IPS-11a (cell line): ENCODE data around the gene ROBO1.

ENCODE experiments used
- H3K4me3 ChIP-seq: one replicate; pipeline ENCODE4 v1.5.1; 2013; ENCODE audit warnings: low read depth, low read length, control low read depth

Gene ROBO1

DNA sequence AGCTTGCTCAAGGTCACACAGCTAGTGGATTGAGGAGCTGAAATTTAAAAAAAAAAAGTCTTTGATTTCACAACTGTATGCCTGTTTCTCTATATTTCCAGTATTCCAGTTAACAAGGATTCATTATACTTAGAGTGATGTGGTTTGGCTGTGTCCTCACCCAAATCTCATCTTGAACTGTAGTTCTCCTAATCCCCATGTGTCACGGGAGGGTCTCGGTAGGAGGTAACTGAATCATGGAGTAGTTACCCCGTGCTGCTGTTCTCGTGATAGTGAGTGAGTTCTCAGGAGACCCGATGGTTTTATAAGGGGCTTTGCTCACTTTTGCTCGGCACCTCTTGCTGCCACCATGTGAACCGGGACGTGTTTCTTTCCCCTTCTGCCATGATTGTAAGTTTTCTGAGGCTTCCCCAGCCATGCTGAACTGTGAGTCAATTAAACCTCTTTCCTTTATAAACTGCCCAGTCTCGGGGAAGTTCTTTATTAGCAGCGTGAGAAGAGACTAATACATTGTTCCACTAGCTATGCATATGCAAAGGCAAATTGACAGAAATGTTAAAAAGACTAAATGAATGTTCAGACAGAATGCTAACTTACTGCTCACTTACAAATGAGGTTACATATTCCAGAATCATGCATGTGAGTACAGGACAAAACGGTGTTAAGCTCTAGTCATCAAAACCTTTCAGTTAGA lies 1101.9 kb downstream of the ROBO1 start:
- no peak overlapping the region for H3K4me3 ChIP-seq

DNA sequence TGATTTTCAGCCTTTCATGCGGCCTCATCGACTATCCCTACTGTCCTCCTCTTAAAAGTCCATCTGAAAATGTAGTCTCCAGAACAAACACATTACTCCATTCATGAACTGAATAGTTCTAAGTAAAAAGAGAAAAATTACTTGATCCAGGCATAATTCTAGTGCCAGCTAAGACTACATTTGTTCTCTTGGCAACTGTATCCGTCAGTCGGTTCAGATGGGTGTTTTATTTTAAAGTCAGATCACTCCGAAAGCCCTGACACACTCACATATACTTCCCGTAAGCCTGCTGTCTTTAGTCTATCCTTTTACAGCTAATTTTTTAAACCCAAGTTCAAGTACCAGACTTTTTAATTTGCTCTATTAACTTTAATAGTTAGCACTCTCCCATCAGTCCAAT lies 1102.7 kb downstream of the ROBO1 start:
- no peak overlapping the region for H3K4me3 ChIP-seq

DNA sequence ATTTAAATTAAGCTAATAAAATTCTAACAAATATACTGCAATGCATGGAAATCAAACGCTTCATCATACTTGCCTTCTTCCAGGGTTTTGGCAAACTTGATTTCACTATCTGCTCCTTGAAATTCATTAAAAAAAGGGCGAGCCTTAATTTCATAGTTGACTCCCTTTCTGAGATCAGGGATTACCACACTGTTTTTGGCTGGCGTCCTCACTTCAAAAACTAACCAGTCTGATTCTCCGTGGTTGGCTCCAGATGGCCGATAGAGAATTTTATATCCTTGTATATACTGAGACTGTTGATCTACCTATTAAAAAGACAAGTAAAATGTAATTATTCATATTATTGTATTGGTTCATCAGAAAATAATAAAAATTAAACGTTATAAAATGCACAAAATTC lies 1106.8 kb downstream of the ROBO1 start:
- H3K4me3 ChIP-seq: no peak overlapping the region

DNA sequence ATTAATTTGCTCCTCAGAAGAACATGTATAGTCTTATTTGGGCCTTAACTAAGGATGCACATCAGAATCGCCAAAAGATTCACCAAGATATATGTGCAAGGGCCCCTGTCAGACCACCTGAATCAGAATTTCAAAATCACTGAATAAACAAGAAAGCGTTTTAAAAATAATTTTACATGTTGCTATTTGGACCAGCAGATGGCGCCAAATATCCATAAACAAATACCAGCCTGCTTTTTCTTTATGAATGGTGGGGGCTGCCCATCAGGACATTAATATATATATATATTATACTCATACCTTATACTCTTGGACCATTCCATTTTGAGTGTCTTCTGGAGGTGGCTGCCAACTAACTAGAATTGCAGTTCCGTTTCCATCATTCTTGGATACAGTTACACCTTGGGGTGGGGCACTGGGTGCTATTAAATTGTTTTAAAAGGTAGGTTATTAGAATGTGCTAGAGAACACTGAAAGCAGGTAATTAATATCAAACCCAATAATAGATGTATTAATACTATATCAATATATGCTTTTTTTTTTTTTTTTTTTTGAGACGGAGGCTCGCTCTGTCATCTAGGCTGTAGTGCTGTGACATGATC lies 1108.3 kb downstream of the ROBO1 start:
- H3K4me3 ChIP-seq: no peak overlapping the region

DNA sequence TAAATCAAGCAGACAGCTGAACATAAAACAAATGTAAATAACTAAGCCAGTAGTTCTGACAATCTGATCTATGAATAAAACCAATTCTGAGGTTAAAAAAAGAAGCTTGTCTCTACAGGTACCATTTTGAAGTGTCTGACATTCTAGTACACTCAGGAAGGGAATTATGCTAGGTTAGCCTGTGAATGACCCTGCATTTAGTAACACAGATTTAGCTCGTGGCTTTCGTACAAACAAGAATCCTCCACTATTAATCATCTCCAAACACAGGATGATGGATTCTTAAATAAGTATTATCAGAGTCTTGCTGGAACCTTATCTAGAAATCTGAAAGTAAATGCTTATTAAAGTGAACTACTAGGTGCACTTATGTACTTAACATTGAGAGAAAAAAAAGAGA lies 1120.1 kb downstream of the ROBO1 start:
- H3K4me3 ChIP-seq: no peak overlapping the region

DNA sequence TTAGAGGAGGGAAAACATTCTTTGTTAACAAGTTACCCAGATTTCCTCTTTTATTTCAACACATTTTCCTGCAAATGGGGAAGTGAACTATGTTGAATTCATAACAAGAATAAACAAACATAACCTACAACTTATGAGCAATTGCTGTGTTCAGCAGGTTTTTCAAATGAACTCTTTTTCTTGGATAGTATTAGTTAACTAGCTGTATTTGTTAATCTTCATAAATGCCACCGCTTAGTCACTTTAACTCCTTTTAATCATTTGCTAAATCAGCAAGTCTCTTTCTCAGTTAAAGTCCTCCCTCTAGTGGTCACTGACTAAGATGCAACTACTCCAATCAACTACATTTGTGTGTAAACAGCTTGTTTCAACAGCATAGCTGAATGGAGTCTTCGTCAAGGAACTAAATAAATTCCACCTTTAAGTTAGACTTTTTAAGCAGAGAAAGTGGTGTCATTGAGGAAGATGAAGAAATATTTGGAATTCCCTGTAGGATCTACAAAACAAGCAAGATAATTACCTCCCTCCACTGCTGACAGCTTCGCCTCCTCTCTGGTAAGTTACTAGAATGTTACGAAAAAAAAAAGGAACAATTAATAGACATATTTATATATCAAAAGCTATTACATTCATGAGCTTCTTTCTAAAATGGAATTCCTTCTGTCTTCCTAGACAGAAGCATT lies 1122.0 kb downstream of the ROBO1 start:
- H3K4me3 ChIP-seq: no peak overlapping the region

DNA sequence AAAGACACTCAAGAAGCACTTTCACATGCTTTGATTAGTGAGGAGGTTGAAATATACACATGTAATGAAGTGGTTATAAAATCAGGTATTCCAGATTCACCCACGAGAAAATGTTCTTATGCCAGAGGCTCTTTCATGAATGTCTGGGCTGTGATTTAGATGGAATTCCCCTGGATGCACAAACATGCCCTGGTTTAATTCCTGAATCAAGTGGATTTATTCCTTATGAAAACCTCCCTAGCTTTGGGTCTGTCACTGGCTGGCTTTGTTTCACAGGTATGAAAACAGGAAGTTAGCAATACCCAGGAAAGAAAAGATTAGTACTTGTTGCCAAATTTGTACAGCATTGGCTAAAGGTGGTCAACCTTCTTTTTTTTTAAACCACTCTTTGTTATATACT lies 1123.0 kb downstream of the ROBO1 start:
- no peak overlapping the region for H3K4me3 ChIP-seq

DNA sequence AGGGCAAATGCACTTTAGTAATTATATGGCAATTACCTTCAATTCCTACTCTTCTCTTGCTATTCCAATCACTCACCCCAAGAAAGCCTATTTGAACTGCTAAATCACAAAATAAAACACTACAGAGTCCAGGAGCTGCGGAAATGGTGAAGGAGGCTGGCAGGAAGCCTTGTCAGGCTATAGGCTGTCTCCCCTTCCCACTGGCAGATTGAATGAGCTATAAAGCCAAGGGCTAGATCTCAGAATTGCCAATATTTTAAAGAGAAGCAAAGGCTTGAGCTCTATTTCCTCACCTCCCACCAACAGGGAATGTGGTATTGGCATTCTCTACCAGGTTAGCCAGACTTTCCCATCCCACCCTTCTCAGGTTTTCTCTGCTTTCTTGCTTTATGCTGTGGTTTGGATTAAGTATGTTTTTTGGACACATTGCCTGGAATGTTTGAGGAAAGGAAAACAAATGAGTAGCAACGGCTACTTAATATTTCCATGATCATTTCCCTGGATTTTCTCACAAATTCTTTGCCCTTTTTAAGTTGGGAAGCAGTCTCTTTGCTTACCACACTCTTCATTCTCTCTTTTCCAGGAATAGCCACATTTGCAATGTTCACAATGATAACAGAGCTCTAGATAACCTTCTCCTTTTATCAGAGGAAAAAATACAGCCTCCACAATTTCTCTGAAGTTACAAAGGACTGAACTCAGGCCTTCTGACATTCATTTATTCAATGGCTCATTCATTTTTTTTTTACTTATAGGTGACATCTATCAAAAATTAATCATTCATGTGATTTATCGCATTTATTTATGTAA lies 1125.4 kb downstream of the ROBO1 start:
- H3K4me3 ChIP-seq: no peak overlapping the region

DNA sequence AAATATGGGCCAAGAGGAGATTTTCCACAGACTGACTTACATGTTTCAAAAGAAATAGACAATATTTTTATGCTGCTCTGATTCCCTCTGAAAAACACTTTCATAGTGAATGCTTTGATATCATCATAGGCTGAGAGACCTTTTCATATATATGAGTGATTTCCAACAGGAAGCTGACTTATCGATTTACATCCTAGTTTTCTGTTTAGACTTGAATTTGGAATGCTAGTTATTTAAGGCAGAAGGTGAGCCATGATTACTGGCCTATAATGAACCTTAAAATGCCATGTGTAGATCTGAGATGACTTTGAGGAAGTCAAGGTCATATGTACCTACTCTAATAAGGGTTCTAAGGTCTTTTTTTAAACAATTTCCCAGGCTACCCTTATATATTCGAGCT lies 1126.1 kb downstream of the ROBO1 start:
- no peak overlapping the region for H3K4me3 ChIP-seq

DNA sequence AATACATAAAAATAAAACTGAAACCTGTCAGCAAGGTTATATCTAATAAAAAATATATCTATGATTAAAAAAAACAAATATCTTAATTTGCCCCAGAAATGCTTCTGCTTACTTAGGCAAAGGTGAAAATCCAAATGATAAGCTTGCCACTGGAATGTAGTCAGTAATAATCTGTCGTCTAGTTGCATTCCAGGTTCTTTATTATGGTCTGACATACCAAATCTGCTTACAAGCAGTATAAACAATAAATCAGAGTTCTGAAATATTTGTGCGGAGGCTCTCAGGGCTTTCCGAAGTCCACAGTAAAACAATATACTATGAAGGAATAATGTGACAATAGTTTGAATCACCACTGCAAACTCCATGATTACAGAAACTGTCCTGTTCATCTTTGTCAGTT lies 1133.5 kb downstream of the ROBO1 start:
- no peak overlapping the region for H3K4me3 ChIP-seq

DNA sequence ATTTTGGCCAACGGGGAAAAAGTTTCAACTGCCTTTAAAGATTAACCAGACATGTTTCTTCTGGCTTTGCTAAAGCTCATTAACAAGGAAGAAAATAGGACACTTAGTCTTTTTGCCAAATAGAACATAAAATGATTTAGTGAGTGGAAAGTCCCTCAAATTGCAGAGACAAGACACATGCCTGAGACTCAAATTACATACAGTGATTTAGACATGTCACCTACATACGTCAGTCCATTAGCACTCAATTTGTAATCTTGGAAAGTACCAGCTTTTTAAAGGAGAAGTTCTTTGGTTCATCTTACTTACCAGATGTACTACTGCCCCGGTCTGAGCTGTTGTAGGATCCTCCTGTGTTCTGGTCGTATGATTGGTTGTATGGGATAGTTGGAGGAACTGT lies 1134.2 kb downstream of the ROBO1 start:
- no peak overlapping the region for H3K4me3 ChIP-seq

DNA sequence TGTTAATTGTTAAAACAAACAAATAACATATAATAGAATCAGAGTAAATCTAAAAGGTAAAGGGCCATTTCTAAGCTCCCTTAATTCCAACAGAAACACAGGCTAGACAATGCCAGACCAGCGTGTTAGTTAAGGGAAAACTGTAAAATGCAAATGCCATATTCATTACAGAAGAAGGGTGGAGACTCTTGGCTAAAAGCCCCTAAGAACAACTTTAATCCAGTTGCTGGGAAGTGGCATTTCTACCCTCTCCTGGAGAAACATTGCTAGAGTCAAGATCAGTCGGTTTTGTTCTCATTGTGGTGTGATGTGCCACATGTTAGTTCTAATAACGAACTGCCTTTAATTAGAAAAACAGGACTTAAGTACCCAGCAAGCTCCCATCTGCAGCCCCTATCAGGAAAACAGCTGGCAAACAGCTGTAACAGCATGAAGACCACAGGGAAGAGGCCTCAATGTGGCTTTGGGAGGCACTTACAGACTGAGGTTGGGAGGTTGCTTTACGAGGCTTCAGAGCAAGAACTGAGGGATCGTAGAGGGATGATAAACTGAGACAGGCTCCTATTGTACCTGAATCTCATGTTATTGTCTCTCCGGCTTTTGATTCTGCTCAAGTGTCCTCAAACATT lies 1134.8 kb downstream of the ROBO1 start:
- no peak overlapping the region for H3K4me3 ChIP-seq

DNA sequence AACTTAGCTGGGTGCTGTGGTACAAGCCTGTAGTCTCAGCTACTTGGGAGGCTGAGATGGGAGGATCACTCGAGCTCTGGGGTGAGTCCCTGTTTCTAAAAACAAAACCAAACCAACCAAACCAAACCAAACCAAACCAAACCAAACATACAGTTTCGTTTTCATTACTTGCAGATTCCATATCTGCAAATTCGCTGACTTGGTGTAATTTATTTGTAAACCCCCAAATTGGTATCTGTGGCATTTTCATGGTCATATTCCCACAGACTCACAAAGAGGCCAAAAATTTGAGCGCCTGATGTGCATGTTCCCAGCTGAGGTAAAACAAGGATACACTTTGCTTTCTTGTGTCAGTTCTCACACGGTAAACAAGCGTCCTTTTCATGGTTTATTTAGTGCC lies 1138.3 kb downstream of the ROBO1 start:
- H3K4me3 ChIP-seq: no peak overlapping the region

DNA sequence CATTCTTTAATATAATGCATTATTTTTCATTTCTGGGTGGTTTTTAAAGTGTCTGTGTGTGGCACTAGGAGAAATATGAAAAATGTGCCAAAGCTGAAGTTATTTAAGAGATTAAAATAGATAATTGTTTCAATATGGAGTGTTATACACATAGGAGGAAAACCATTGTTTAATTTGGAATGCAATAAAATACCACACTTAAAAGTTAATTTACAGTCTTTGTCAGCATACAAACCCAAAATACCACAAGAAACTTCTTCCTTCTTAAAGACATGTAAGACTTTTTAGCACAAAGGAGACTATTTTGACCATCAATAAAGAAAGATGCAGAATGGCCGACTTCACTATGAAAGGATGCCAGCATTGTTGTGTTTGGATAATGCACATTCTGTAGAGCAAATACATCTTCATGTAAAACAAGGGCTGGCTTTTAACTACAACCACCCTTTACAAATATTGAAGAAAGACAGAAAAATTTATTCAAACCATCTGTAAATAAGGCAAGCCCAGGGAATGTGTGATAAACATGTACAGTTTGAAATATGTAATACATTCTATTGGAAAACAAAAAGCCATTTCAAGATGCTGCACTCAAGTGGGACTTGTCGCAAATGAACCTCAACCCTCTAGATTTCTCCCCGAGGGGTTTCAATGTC lies 1146.6 kb downstream of the ROBO1 start:
- H3K4me3 ChIP-seq: no peak overlapping the region

DNA sequence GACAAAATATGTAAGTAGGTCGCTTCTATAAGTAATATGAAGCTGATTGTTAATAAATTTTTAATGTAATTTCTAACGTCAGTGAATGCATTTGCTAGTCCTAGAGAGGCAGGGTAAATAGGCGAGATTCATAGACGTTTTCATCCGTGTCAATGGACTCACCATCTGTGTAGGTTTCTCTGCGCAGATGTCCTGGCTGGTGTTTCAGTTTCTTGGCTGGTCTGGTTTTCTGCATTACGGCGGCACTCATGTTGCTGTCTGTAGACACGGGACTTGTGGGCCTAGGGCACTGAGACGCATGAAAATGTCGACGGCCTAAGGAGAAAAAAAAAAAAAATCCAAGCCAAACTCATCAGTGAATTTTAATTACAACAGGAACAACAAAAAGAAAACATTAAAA lies 1153.3 kb downstream of the ROBO1 start:
- H3K4me3 ChIP-seq: no peak overlapping the region

DNA sequence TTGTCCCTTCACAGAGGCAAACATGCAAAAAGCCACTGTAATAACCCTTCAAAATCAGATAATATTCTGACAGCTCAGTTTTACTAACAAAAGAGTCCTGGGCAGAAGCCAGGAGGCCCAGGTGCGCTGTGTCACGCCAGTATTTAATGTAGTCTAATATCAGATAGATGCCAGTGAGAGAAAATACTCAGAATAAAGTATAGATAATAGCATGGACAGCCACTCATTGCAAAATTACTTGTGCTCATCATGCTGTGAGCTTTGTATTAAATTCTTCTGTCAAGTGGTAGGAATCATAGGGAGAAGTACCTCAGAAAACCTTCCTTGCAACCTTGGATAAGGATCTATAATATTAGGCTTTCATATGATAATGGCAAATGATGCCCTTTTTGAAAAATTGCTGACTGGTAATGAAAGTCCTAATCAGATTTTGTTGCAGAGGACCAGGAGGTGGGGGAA lies 1154.3 kb downstream of the ROBO1 start:
- no peak overlapping the region for H3K4me3 ChIP-seq

DNA sequence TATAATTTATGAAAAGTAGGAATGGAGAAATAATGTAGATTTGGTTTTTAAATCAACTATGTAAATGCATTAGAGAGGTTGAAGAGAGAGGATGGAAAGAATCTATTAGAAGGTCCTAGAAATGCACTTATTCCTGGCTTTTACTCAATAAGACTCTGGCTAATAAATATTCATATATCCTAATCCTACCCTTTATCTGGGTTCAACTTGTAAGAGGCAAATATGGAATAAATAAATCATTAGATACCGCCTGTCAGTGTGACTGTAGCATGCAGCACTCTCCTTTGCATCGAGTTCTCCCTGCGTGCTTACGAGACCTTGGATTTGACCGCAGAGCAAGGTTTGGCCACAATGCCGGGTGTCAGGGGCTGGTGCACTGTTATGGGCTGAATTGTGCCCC lies 1156.5 kb downstream of the ROBO1 start:
- no peak overlapping the region for H3K4me3 ChIP-seq

DNA sequence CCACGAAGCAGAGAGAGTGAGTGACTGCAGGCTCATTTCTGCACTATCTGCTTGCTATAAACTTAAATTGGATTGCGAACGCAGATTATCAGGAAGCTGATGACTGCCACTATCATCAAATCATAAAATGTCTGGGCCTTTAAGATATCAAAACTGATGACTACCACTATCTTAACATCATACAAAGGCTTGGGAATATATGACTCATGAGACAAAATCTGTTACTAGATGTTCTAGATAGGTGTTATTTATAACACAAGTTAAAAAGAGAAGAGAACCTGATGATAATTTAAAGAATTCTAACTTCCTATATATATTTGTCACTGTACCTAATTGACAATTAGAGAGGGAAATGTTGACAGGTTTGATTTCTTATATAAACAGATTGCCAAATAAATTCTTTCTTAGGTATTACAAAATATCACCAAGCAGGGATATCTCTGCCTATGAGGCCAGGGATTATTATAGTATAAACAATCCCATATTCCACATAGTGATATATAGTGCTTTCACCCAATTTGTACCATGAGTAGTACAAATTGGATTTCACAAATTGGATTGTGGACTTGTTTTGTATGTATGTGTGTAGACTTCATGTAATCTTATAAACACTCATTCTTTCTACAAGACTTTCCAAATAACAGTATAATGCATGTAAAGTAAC lies 1157.2 kb downstream of the ROBO1 start:
- no peak overlapping the region for H3K4me3 ChIP-seq

DNA sequence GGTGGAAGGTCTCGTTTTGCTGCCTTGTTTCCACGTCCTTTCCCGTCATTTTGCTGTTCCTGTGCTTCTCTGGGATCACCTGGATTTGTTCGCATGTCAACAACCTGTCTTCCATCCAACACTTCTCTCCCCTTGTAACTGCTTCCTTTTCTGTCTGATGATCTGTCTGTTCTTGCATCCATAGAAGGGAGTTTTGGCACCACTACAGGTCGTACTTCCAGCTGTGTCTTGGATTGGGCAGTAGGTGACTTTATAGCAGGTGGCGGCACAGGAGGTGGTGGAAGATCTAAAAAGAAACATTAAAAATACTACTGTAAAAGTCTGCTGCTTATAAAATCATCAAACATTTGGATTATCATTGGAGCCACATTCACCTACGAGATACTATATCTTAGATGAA lies 1161.0 kb downstream of the ROBO1 start:
- H3K4me3 ChIP-seq: no peak overlapping the region

DNA sequence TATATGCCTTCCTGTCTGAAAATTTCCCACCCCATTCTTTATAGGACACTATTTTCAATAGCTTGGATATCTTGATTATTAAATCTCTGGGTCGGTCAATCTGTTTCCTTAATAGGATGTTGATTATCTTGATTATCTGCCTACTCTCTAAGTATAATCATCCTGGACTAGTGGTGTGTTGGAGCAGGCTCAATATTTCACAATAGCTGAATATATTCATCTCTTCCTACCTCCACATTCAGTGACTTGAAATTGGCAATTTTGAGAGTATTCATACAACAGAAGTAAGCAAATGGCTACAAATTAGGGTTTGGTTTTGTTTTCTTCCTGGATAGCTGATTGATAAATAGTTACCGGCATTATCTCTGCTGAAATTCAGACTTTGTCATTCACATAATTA lies 1162.6 kb downstream of the ROBO1 start:
- H3K4me3 ChIP-seq: no peak overlapping the region
